ENCODE measurements around the gene LKAAEAR1.

DNA sequence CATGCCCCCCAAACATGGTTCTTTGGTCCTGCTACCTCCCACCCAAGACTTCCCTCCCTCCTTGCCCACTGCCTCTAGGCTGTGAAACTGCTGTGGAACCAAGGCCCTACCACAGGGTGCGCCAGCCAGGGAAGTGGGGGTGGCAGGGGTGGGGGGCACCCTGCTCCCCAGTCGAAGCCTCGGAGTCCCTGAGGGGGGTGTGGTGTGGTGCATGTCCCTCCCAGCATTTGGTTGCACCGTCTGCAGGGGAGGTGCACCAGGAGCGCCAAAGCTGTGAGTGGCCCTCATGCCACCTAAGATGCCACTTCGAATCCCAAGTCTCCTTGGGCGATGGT is 6.7 kb downstream of the LKAAEAR1 start:
- TF ChIP-seq, protein P1, sequence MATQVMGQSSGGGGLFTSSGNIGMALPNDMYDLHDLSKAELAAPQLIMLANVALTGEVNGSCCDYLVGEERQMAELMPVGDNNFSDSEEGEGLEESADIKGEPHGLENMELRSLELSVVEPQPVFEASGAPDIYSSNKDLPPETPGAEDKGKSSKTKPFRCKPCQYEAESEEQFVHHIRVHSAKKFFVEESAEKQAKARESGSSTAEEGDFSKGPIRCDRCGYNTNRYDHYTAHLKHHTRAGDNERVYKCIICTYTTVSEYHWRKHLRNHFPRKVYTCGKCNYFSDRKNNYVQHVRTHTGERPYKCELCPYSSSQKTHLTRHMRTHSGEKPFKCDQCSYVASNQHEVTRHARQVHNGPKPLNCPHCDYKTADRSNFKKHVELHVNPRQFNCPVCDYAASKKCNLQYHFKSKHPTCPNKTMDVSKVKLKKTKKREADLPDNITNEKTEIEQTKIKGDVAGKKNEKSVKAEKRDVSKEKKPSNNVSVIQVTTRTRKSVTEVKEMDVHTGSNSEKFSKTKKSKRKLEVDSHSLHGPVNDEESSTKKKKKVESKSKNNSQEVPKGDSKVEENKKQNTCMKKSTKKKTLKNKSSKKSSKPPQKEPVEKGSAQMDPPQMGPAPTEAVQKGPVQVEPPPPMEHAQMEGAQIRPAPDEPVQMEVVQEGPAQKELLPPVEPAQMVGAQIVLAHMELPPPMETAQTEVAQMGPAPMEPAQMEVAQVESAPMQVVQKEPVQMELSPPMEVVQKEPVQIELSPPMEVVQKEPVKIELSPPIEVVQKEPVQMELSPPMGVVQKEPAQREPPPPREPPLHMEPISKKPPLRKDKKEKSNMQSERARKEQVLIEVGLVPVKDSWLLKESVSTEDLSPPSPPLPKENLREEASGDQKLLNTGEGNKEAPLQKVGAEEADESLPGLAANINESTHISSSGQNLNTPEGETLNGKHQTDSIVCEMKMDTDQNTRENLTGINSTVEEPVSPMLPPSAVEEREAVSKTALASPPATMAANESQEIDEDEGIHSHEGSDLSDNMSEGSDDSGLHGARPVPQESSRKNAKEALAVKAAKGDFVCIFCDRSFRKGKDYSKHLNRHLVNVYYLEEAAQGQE (IDR thresholded peaks at IDR 0.05; ENCODE audit: insufficient read depth in 1 of 2, low read depth in 2 of 2, low read length in 2 of 2) = no peak
- TF ChIP-seq POLR2AphosphoS5 (IDR thresholded peaks at IDR 0.05; ENCODE audit: low read depth, low read length) (no peak), SIN3A (IDR thresholded peaks at IDR 0.05; ENCODE audit: borderline replicate concordance, insufficient read depth, low read length) (no peak), TAF1 (IDR thresholded peaks at IDR 0.05; ENCODE audit: borderline replicate concordance, insufficient read depth, low read length) (no peak), FOXP2 (optimal IDR thresholded peaks at IDR 0.05; ENCODE audit: borderline replicate concordance, extremely low read depth, extremely low read length, insufficient read depth) (no peak)

Measured in PFSK-1 (cell line).